ENCODE measurements around the gene C1orf35.

Gene C1orf35

GRCh38 chr1:228071839-228072657 is 31.1 kb downstream of the C1orf35 start:
- no peak overlapping the region for H3K4me3 ChIP-seq (ENCODE audit: low read depth in 1 of 2, low read length in 2 of 2)
- H3K27me3 ChIP-seq (ENCODE audit: control insufficient read depth in 1 of 2, insufficient read depth in 2 of 2, low read length in 2 of 2) = peaks cover 21 to 37% of the 10 kb centered on the region in 2 donors
- H3K4me1 ChIP-seq (ENCODE audit: insufficient read depth, low read length) = peaks cover under 1% of the 10 kb centered on the region
- no peak overlapping the region for H3K9ac ChIP-seq (ENCODE audit: low read length)
- no peak overlapping the region for H3K27ac ChIP-seq (ENCODE audit: low read depth, low read length)
- H3K36me3 ChIP-seq (ENCODE audit: insufficient read depth, low read length) = no peaks in the 10 kb centered on the region
- H3K9me3 ChIP-seq (ENCODE audit: low read length) = no peaks in the 10 kb centered on the region

DNA sequence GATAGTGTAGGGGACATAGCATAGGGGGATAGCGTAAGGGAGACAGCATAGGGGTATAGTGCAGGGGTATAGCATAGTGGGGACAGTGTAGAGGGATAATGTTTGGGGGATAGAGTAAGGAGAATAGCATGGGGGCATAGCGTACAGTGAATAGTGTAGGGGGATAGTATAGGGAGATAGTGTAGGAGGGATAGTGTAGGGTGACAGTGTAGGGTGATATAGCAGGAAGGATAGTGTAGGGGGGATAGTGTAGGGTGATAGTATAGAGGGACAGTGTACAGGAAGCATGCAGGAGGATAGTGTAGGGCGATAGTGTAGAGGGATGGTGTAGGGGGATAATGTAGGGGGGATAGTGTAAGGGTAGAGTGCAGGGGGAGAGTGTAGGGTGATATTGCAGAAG is 32.3 kb downstream of the C1orf35 start:
- no peaks in the 10 kb centered on the region for H3K9me3 ChIP-seq (ENCODE audit: low read length)
- H3K4me3 ChIP-seq (ENCODE audit: low read depth in 1 of 2, low read length in 2 of 2) = no peak overlapping the region
- no peak overlapping the region for H3K27ac ChIP-seq (ENCODE audit: low read depth, low read length)
- no peak overlapping the region for H3K9ac ChIP-seq (ENCODE audit: low read length)
- peaks cover 32 to 49% of the 10 kb centered on the region in 2 donors for H3K27me3 ChIP-seq (ENCODE audit: control insufficient read depth in 1 of 2, insufficient read depth in 2 of 2, low read length in 2 of 2)
- no peaks in the 10 kb centered on the region for H3K36me3 ChIP-seq (ENCODE audit: insufficient read depth, low read length)
- no peaks in the 10 kb centered on the region for H3K4me1 ChIP-seq (ENCODE audit: insufficient read depth, low read length)

GRCh38 chr1:228070173-228070572 is 33.0 kb downstream of the C1orf35 start:
- Histone ChIP-seq H3K4me1 (ENCODE audit: insufficient read depth, low read length) (no peaks in the 10 kb centered on the region), H3K9me3 (ENCODE audit: low read length) (no peaks in the 10 kb centered on the region), H3K36me3 (ENCODE audit: insufficient read depth, low read length) (no peaks in the 10 kb centered on the region), H3K4me3 (ENCODE audit: low read depth in 1 of 2, low read length in 2 of 2) (no peak overlapping the region), H3K27ac (ENCODE audit: low read depth, low read length) (no peak overlapping the region), H3K27me3 (ENCODE audit: control insufficient read depth in 1 of 2, insufficient read depth in 2 of 2, low read length in 2 of 2) (peaks cover 39 to 56% of the 10 kb centered on the region in 2 donors), H3K9ac (ENCODE audit: low read length) (no peak overlapping the region)

DNA sequence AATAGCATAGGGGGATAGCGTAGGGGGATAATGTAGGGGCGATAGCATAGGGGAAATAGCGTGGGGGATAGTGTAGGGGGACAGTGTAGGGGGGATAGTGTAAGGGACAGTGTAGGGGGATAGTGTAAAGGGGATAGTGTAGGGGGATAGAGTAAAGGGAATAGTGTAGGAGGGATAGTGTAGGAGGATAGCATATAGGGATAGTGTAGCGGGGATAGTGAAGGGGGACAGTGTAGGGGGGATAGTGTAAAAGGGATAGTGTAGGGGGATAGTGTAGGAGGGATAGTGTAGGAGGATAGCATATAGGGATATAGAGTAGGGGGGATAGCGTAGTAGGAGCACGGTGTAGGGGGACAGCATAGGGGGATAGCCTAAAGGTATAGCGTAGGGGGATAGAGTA is 34.8 kb downstream of the C1orf35 start:
- peaks cover 46 to 74% of the 10 kb centered on the region in 2 donors for H3K27me3 ChIP-seq (ENCODE audit: control insufficient read depth in 1 of 2, insufficient read depth in 2 of 2, low read length in 2 of 2)
- H3K4me3 ChIP-seq (ENCODE audit: low read depth in 1 of 2, low read length in 2 of 2) = no peak overlapping the region
- H3K27ac ChIP-seq (ENCODE audit: low read depth, low read length) = no peak overlapping the region
- no peaks in the 10 kb centered on the region for H3K9me3 ChIP-seq (ENCODE audit: low read length)
- no peaks in the 10 kb centered on the region for H3K36me3 ChIP-seq (ENCODE audit: insufficient read depth, low read length)
- no peak overlapping the region for H3K9ac ChIP-seq (ENCODE audit: low read length)
- no peaks in the 10 kb centered on the region for H3K4me1 ChIP-seq (ENCODE audit: insufficient read depth, low read length)

- H3K4me3 ChIP-seq (ENCODE audit: low read depth in 1 of 2, low read length in 2 of 2) = no peak overlapping the region
- H3K27ac ChIP-seq (ENCODE audit: low read depth, low read length) = no peak overlapping the region
- H3K9ac ChIP-seq (ENCODE audit: low read length) = no peak overlapping the region
- H3K36me3 ChIP-seq (ENCODE audit: insufficient read depth, low read length) = no peaks in the 10 kb centered on the region
- peaks cover 59 to 78% of the 10 kb centered on the region in 2 donors for H3K27me3 ChIP-seq (ENCODE audit: control insufficient read depth in 1 of 2, insufficient read depth in 2 of 2, low read length in 2 of 2)
- no peaks in the 10 kb centered on the region for H3K4me1 ChIP-seq (ENCODE audit: insufficient read depth, low read length)
- no peaks in the 10 kb centered on the region for H3K9me3 ChIP-seq (ENCODE audit: low read length)
Observed at GRCh38 chr1:228066891-228067654, 36.1 kb downstream of the C1orf35 start.

GRCh38 chr1:228066416-228066815 is 36.7 kb downstream of the C1orf35 start:
- Histone ChIP-seq H3K9ac (ENCODE audit: low read length) (no peak overlapping the region), H3K27ac (ENCODE audit: low read depth, low read length) (no peak overlapping the region), H3K4me1 (ENCODE audit: insufficient read depth, low read length) (no peaks in the 10 kb centered on the region), H3K4me3 (ENCODE audit: low read depth in 1 of 2, low read length in 2 of 2) (no peak overlapping the region), H3K36me3 (ENCODE audit: insufficient read depth, low read length) (no peaks in the 10 kb centered on the region), H3K27me3 (ENCODE audit: control insufficient read depth in 1 of 2, insufficient read depth in 2 of 2, low read length in 2 of 2) (peaks cover 65 to 84% of the 10 kb centered on the region in 2 donors), H3K9me3 (ENCODE audit: low read length) (no peaks in the 10 kb centered on the region)

- Histone ChIP-seq H3K9ac (ENCODE audit: low read length) (no peak overlapping the region), H3K9me3 (ENCODE audit: low read length) (no peaks in the 10 kb centered on the region), H3K4me3 (ENCODE audit: low read depth in 1 of 2, low read length in 2 of 2) (no peak overlapping the region), H3K27me3 (ENCODE audit: control insufficient read depth in 1 of 2, insufficient read depth in 2 of 2, low read length in 2 of 2) (peaks cover 65 to 84% of the 10 kb centered on the region in 2 donors), H3K4me1 (ENCODE audit: insufficient read depth, low read length) (no peaks in the 10 kb centered on the region), H3K27ac (ENCODE audit: low read depth, low read length) (no peak overlapping the region), H3K36me3 (ENCODE audit: insufficient read depth, low read length) (no peaks in the 10 kb centered on the region)
Observed at GRCh38 chr1:228065543-228066347, 37.4 kb downstream of the C1orf35 start.

GRCh38 chr1:228064741-228065542 is 38.2 kb downstream of the C1orf35 start:
- no peak overlapping the region for H3K4me3 ChIP-seq (ENCODE audit: low read depth in 1 of 2, low read length in 2 of 2)

DNA sequence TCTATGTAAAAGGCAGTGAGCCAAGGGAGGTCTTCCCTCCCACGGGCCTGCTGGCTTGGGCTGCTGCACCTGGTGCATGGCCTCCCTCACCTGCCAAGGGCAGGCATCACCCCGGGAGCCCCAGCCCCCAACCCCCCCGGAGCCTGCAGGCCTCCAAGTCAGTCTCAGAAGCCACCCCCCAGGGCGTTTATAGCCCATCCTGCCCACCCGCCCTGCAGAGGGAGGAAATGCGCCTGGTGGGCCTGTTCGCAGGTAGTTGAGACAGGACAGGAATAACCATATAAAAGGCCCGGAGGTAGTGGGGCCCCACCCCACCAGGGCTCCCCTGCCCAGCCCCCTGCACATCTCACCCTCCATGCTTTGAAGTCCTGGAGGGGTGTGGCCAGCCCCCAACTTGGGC is 38.8 kb downstream of the C1orf35 start:
- no peaks in the 10 kb centered on the region for H3K9me3 ChIP-seq (ENCODE audit: low read length)
- H3K27ac ChIP-seq (ENCODE audit: low read depth, low read length) = no peak overlapping the region
- no peak overlapping the region for H3K9ac ChIP-seq (ENCODE audit: low read length)
- peaks cover 4% of the 10 kb centered on the region for H3K4me1 ChIP-seq (ENCODE audit: insufficient read depth, low read length)
- no peak overlapping the region for H3K4me3 ChIP-seq (ENCODE audit: low read depth in 1 of 2, low read length in 2 of 2)
- no peaks in the 10 kb centered on the region for H3K36me3 ChIP-seq (ENCODE audit: insufficient read depth, low read length)
- peaks cover 78 to 92% of the 10 kb centered on the region in 2 donors for H3K27me3 ChIP-seq (ENCODE audit: control insufficient read depth in 1 of 2, insufficient read depth in 2 of 2, low read length in 2 of 2)

More at GRCh38 chr1:228064741-228065542, 38.2 kb downstream of the C1orf35 start:
- peaks cover 71 to 86% of the 10 kb centered on the region in 2 donors for H3K27me3 ChIP-seq (ENCODE audit: control insufficient read depth in 1 of 2, insufficient read depth in 2 of 2, low read length in 2 of 2)
- no peak overlapping the region for H3K9ac ChIP-seq (ENCODE audit: low read length)
- H3K4me1 ChIP-seq (ENCODE audit: insufficient read depth, low read length) = peaks cover 3% of the 10 kb centered on the region
- no peak overlapping the region for H3K27ac ChIP-seq (ENCODE audit: low read depth, low read length)
- H3K36me3 ChIP-seq (ENCODE audit: insufficient read depth, low read length) = no peaks in the 10 kb centered on the region
- H3K9me3 ChIP-seq (ENCODE audit: low read length) = no peaks in the 10 kb centered on the region

- Histone ChIP-seq H3K4me1 (ENCODE audit: insufficient read depth, low read length) (peaks cover 4% of the 10 kb centered on the region), H3K36me3 (ENCODE audit: insufficient read depth, low read length) (no peaks in the 10 kb centered on the region), H3K4me3 (ENCODE audit: low read depth in 1 of 2, low read length in 2 of 2) (no peak overlapping the region), H3K27me3 (ENCODE audit: control insufficient read depth in 1 of 2, insufficient read depth in 2 of 2, low read length in 2 of 2) (peaks cover 81 to 98% of the 10 kb centered on the region in 2 donors), H3K9me3 (ENCODE audit: low read length) (no peaks in the 10 kb centered on the region), H3K27ac (ENCODE audit: low read depth, low read length) (no peak overlapping the region), H3K9ac (ENCODE audit: low read length) (no peak overlapping the region)
Observed at GRCh38 chr1:228063251-228064191, 39.6 kb downstream of the C1orf35 start.
